Measurements from ENCODE around the gene ASB1.

DNA sequence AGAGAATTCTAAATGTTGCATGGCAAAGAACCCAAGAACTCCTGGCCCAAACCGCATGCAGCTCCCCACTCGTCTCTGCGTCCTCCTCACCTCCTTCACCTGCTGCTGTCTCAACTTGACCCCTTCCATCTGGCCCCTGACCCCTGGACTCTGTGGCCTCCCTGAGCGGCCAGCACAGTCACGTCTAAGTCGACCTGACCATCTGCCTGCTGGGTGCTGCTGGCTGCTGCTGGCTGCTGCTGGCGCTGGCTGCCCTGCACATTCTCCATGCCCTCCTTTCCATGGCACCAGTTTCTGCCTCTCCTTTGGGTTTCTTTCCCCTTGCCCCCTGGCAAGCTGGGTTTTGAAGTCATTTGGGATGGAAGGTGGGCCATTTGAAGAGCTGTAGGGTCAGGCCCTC is 30.1 kb upstream of the ASB1 start:
- no peak for TF ChIP-seq ZNF274 (IDR thresholded peaks at IDR 0.05; ENCODE audit: low read depth, low read length)
- TF ChIP-seq YY1 (IDR thresholded peaks at IDR 0.05; ENCODE audit: insufficient read depth, insufficient read length) = no peak
- no peak for TF ChIP-seq SUZ12 (IDR thresholded peaks at IDR 0.05; ENCODE audit: extremely low read depth, insufficient read depth, insufficient read length)

All from NT2/D1 (cell line).